ENCODE results near the gene PTGS1. TPM values are rescaled to one million over a fixed set of nuclear protein-coding genes. Genes with fewer than 3 reads are reported as not detected.

The PTGS1 gene
- total RNA-seq, 1 donor from 2014 or later: 0.23 TPM

DNA sequence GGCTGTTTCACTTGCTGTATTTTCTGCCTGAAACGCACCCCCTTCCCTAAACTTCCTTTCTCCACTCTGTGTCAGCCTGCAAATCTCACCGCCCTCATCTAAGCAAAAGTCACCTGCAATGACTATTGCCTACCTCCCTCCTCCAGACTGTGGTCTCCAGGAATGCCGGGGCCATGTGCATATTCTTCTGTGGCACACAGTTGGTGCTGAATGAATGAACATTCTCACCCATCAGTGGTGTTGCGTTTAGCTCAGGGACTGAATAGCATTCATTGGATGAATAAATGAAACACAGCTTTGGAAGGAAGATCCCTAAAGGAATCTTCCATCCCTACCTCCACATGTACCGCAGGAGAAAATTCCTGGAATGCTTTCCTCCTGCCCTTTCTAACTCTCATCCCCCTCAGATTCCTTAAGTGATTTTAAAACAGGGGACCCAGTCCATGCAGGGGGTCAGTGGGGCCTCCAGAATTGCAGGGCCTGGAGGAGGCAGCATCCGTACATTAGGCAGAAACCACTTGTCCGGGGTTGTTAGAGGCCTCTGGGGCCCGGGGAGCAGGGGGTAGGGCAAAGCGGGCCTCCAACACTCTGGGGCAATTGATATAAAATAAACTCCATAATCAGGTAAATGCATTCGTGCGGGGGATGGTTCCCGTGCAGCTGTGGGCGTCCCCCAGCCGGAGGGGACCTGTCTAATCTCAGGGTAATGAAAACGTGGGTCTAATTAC, 28.3 kb upstream of the PTGS1 start:
- FAIRE-seq: no peak
- no peaks in the 10 kb centered on the region for H3K36me3 ChIP-seq (ENCODE audit: insufficient read depth, low read length)
- H3K27me3 ChIP-seq (ENCODE audit: insufficient read depth, low read length): peaks cover 21% of the 10 kb centered on the region
- H3K27me3 Mint-ChIP-seq (ENCODE audit: low read depth, unreplicated experiment): peaks cover 37% of the 10 kb centered on the region
- no peak for DNase-seq (ENCODE audit: low read depth)
- H3K27ac ChIP-seq (ENCODE audit: low read depth, low read length): no peak overlapping the region
- no peak overlapping the region for H3K9ac ChIP-seq (ENCODE audit: low read length)
- no peak overlapping the region for H3K27ac Mint-ChIP-seq (ENCODE audit: unreplicated experiment)
- no peak for TF ChIP-seq EZH2 (IDR thresholded peaks at IDR 0.05; ENCODE audit: insufficient read depth, low read length)
- TF ChIP-seq, protein P1, sequence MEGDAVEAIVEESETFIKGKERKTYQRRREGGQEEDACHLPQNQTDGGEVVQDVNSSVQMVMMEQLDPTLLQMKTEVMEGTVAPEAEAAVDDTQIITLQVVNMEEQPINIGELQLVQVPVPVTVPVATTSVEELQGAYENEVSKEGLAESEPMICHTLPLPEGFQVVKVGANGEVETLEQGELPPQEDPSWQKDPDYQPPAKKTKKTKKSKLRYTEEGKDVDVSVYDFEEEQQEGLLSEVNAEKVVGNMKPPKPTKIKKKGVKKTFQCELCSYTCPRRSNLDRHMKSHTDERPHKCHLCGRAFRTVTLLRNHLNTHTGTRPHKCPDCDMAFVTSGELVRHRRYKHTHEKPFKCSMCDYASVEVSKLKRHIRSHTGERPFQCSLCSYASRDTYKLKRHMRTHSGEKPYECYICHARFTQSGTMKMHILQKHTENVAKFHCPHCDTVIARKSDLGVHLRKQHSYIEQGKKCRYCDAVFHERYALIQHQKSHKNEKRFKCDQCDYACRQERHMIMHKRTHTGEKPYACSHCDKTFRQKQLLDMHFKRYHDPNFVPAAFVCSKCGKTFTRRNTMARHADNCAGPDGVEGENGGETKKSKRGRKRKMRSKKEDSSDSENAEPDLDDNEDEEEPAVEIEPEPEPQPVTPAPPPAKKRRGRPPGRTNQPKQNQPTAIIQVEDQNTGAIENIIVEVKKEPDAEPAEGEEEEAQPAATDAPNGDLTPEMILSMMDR (IDR thresholded peaks at IDR 0.05; ENCODE audit: insufficient read depth, low read depth, low read length): no peak
- H3K4me3 Mint-ChIP-seq (ENCODE audit: unreplicated experiment): no peak overlapping the region
- peaks cover 6% of the 10 kb centered on the region for H3K9me3 Mint-ChIP-seq (ENCODE audit: unreplicated experiment)
- no peaks in the 10 kb centered on the region for H4K20me1 ChIP-seq (ENCODE audit: insufficient read depth, low read length)
- H3K4me1 ChIP-seq (ENCODE audit: insufficient read depth, low read length): peaks cover 3% of the 10 kb centered on the region
- H3K4me2 ChIP-seq (ENCODE audit: low read length): no peak overlapping the region
- H3K4me3 ChIP-seq (ENCODE audit: insufficient read depth, low read depth, low read length): no peak overlapping the region
- H3K36me3 Mint-ChIP-seq (ENCODE audit: low read depth, unreplicated experiment): no peaks in the 10 kb centered on the region
- no peaks in the 10 kb centered on the region for H3K9me3 ChIP-seq (ENCODE audit: insufficient read depth, low read depth, low read length)
- H2AFZ ChIP-seq (ENCODE audit: low read depth, low read length): no peak overlapping the region
- H3K4me1 Mint-ChIP-seq (ENCODE audit: low read depth, unreplicated experiment): peaks cover 6% of the 10 kb centered on the region
- no peaks in the 10 kb centered on the region for H3K79me2 ChIP-seq (ENCODE audit: insufficient read depth, low read length)

DNA sequence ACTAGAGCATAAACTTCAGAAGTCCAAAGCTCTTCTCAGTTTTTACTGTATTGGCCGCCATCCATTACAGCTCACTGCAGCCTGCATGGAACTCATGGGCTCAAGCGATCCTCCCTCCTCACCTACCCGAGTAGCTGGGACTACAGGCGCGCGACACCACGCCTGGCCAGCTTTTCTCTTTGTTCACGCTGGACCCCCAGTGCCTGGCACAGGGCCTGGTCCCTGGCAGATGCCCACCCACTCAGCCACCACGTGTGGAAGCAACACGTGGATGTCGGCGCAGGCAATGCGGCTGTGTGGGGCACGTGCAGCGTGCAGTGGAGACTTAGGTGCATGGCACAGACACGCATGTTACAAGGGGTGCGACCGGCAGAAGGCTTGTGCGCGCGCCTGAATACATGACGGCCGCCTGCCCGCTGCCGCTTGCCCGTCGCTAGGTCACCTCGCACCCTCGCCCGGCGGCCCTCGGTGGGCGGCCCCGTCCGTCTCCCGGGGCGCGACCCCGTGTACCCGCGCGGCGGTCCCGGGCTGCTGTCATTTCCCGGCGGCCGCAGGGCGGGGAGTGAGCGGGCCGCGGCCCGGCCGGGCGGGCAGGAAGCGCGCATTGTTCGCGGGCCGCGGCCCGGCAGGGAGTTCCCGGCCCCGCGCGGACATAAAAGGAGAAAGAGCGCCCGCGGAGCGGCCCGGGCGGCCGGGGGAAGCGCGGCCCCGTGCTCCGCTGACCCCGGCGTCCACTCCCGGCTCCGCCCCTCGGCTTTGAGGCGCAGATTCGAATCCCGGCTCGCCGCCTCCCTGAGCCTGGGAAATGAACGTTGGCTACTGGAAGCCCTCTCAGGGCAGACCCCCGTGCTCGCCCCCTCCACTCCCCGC, 24.1 kb upstream of the PTGS1 start:
- peaks cover 2% of the 10 kb centered on the region for H3K36me3 Mint-ChIP-seq (ENCODE audit: low read depth, unreplicated experiment)
- Histone ChIP-seq H3K4me1 (ENCODE audit: insufficient read depth, low read length) (peaks cover 3% of the 10 kb centered on the region), H3K36me3 (ENCODE audit: insufficient read depth, low read length) (no peaks in the 10 kb centered on the region), H3K79me2 (ENCODE audit: insufficient read depth, low read length) (no peaks in the 10 kb centered on the region), H3K4me3 (ENCODE audit: insufficient read depth, low read depth, low read length) (peak overlapping the region; percentile 60), H3K27ac (ENCODE audit: low read depth, low read length) (no peak overlapping the region), H3K9ac (ENCODE audit: low read length) (peak overlapping the region; percentile 61), H2AFZ (ENCODE audit: low read depth, low read length) (peak overlapping the region; percentile 91), H4K20me1 (ENCODE audit: insufficient read depth, low read length) (no peaks in the 10 kb centered on the region), H3K27me3 (ENCODE audit: insufficient read depth, low read length) (peaks cover 1% of the 10 kb centered on the region), H3K9me3 (ENCODE audit: insufficient read depth, low read depth, low read length) (no peaks in the 10 kb centered on the region), H3K4me2 (ENCODE audit: low read length) (peak overlapping the region; percentile 85)
- DNase-seq (ENCODE audit: low read depth) (no peak), FAIRE-seq (no peak)
- peak; percentile 28 for TF ChIP-seq EZH2 (IDR thresholded peaks at IDR 0.05; ENCODE audit: insufficient read depth, low read length)
- TF ChIP-seq, protein P1 (IDR thresholded peaks at IDR 0.05; ENCODE audit: insufficient read depth, low read depth, low read length): no peak
- peaks cover 6% of the 10 kb centered on the region for H3K9me3 Mint-ChIP-seq (ENCODE audit: unreplicated experiment)
- peaks cover 6% of the 10 kb centered on the region for H3K4me1 Mint-ChIP-seq (ENCODE audit: low read depth, unreplicated experiment)
- H3K27ac Mint-ChIP-seq (ENCODE audit: unreplicated experiment): peak overlapping the region; percentile 72
- H3K4me3 Mint-ChIP-seq (ENCODE audit: unreplicated experiment): peak overlapping the region; percentile 83
- H3K27me3 Mint-ChIP-seq (ENCODE audit: low read depth, unreplicated experiment): peaks cover 32% of the 10 kb centered on the region

All from astrocyte (in vitro differentiated cells and primary cell).